C4-2B (cell line): ENCODE measurements around the gene AFDN.

ENCODE experiments used
- CTCF ChIP-seq: fragments of 450-650 bp; conservative IDR thresholded peaks from 2 replicates; pipeline ENCODE4 v1.5.1; 2017; ENCODE audit warnings: mild to moderate bottlenecking
- ZFX ChIP-seq: fragments of 450-650 bp; IDR thresholded peaks from 2 replicates; pipeline ENCODE4 v1.6.1; 2017

- TF ChIP-seq CTCF (no peak), ZFX (no peak)
These were observed 146.6 kb downstream of the AFDN start for GRCh38 chr6:167973148-167973885.
